T-helper 17 cell (primary cell): ENCODE measurements around the gene ASZ1. TPM values are rescaled to one million over a fixed set of nuclear protein-coding genes. Genes with fewer than 3 reads are reported as not detected.

Experiments
- ATAC-seq: fragments of 150-1000 bp; cut with Tn5 transposase; 2 replicates; pipeline ENCODE4 v1.10.0; 2021; ENCODE audit warnings: mild to moderate bottlenecking, moderate library complexity
- DNase-seq, 3 donors: peaks; one replicate each; pipeline versions ENCODE4 v3.0.0 to v3.0.0-alpha.2; 2020 to 2021
- H3K9me3 ChIP-seq: one replicate; pipeline ENCODE4 v1.7.0; 2013; ENCODE audit warnings: low read length, mild to moderate bottlenecking; ENCODE audit not compliant: control insufficient read depth, poor library complexity, severe bottlenecking
- H3K27ac Mint-ChIP-seq: one replicate; pipeline ENCODE4 v1.8.0; 2022; ENCODE audit warnings: mild to moderate bottlenecking, moderate library complexity, mixed read lengths
- H3K27me3 Mint-ChIP-seq: one replicate; pipeline ENCODE4 v1.8.0; 2022; ENCODE audit warnings: mixed read lengths
- H3K36me3 Mint-ChIP-seq: one replicate; pipeline ENCODE4 v1.8.0; 2022; ENCODE audit warnings: low read depth, mixed read lengths
- H3K4me1 Mint-ChIP-seq: one replicate; pipeline ENCODE4 v1.8.0; 2022; ENCODE audit warnings: mild to moderate bottlenecking, mixed read lengths
- H3K4me3 Mint-ChIP-seq: one replicate; pipeline ENCODE4 v1.8.0; 2022; ENCODE audit warnings: mild to moderate bottlenecking, moderate library complexity, mixed read lengths
- total RNA-seq, 4 donors: library from RNA in 2 of 4; stranded (reverse) in 2 of 4; gene quantifications; one replicate each; pipeline ENCODE4 v1.2.3 and lab custom pipeline; 2022 to 2026

The ASZ1 gene
- total RNA-seq, 2 donors from 2014 or later = not detected

- H3K36me3 Mint-ChIP-seq = no peaks in the 10 kb centered on the region
- H3K9me3 ChIP-seq = no peaks in the 10 kb centered on the region
- no peak overlapping the region for H3K27ac Mint-ChIP-seq
- H3K4me3 Mint-ChIP-seq = no peak overlapping the region
- H3K27me3 Mint-ChIP-seq = no peaks in the 10 kb centered on the region
- DNase-seq (no peak), ATAC-seq (no peak)
- no peaks in the 10 kb centered on the region for H3K4me1 Mint-ChIP-seq
Observed at GRCh38 chr7:117349570-117349969, 77.7 kb downstream of the ASZ1 start.

- H3K9me3 ChIP-seq = no peaks in the 10 kb centered on the region
- Mint-ChIP-seq H3K27me3 (no peaks in the 10 kb centered on the region), H3K4me1 (no peaks in the 10 kb centered on the region), H3K36me3 (no peaks in the 10 kb centered on the region), H3K27ac (no peak overlapping the region), H3K4me3 (no peak overlapping the region)
- DNase-seq (no peak), ATAC-seq (no peak)
Observed at GRCh38 chr7:117347962-117348672, 79.2 kb downstream of the ASZ1 start.

GRCh38 chr7:117347480-117347879 lies 79.8 kb downstream of the ASZ1 start:
- Mint-ChIP-seq H3K36me3 (no peaks in the 10 kb centered on the region), H3K27ac (no peak overlapping the region), H3K27me3 (no peaks in the 10 kb centered on the region), H3K4me1 (no peaks in the 10 kb centered on the region), H3K4me3 (no peak overlapping the region)
- DNase-seq (no peak), ATAC-seq (no peak)
- H3K9me3 ChIP-seq = no peaks in the 10 kb centered on the region

- no peaks in the 10 kb centered on the region for H3K4me1 Mint-ChIP-seq
- H3K9me3 ChIP-seq = no peaks in the 10 kb centered on the region
- ATAC-seq (no peak), DNase-seq (no peak)
- no peak overlapping the region for H3K4me3 Mint-ChIP-seq
- H3K27me3 Mint-ChIP-seq = no peaks in the 10 kb centered on the region
- H3K27ac Mint-ChIP-seq = no peak overlapping the region
- no peaks in the 10 kb centered on the region for H3K36me3 Mint-ChIP-seq
Observed at GRCh38 chr7:117346161-117346560, 81.1 kb downstream of the ASZ1 start.

- Mint-ChIP-seq H3K4me3 (no peak overlapping the region), H3K27me3 (no peaks in the 10 kb centered on the region), H3K4me1 (no peaks in the 10 kb centered on the region), H3K36me3 (no peaks in the 10 kb centered on the region), H3K27ac (no peak overlapping the region)
- DNase-seq (no peak), ATAC-seq (no peak)
- no peaks in the 10 kb centered on the region for H3K9me3 ChIP-seq
Observed at GRCh38 chr7:117338020-117338419, 89.3 kb downstream of the ASZ1 start.

- Mint-ChIP-seq H3K4me3 (no peak overlapping the region), H3K27ac (no peak overlapping the region), H3K36me3 (no peaks in the 10 kb centered on the region), H3K27me3 (no peaks in the 10 kb centered on the region), H3K4me1 (no peaks in the 10 kb centered on the region)
- ATAC-seq = no peak
- no peaks in the 10 kb centered on the region for H3K9me3 ChIP-seq
- DNase-seq = no peak
Observed at GRCh38 chr7:117333168-117333567, 94.1 kb downstream of the ASZ1 start.

GRCh38 chr7:117332031-117332430 lies 95.3 kb downstream of the ASZ1 start:
- no peaks in the 10 kb centered on the region for H3K9me3 ChIP-seq
- Mint-ChIP-seq H3K4me3 (no peak overlapping the region), H3K4me1 (no peaks in the 10 kb centered on the region), H3K27ac (no peak overlapping the region), H3K36me3 (no peaks in the 10 kb centered on the region), H3K27me3 (no peaks in the 10 kb centered on the region)
- ATAC-seq = no peak
- no peak for DNase-seq

GRCh38 chr7:117325836-117326235 lies 101.5 kb downstream of the ASZ1 start:
- Mint-ChIP-seq H3K27ac (no peak overlapping the region), H3K36me3 (peaks cover 3% of the 10 kb centered on the region), H3K4me1 (peaks cover 2% of the 10 kb centered on the region), H3K4me3 (no peak overlapping the region), H3K27me3 (peaks cover 44% of the 10 kb centered on the region)
- no peak for DNase-seq
- ATAC-seq = no peak
- no peaks in the 10 kb centered on the region for H3K9me3 ChIP-seq

GRCh38 chr7:117324960-117325359 lies 102.3 kb downstream of the ASZ1 start:
- Mint-ChIP-seq H3K27ac (no peak overlapping the region), H3K4me1 (peaks cover 2% of the 10 kb centered on the region), H3K4me3 (no peak overlapping the region), H3K36me3 (peaks cover 3% of the 10 kb centered on the region), H3K27me3 (peaks cover 53% of the 10 kb centered on the region)
- DNase-seq = no peak
- H3K9me3 ChIP-seq = no peaks in the 10 kb centered on the region
- ATAC-seq = no peak

- no peak overlapping the region for H3K4me3 Mint-ChIP-seq
- H3K27ac Mint-ChIP-seq = no peak overlapping the region
- ATAC-seq (no peak), DNase-seq (no peak)
- peaks cover 2% of the 10 kb centered on the region for H3K4me1 Mint-ChIP-seq
- peaks cover 55% of the 10 kb centered on the region for H3K27me3 Mint-ChIP-seq
- no peaks in the 10 kb centered on the region for H3K9me3 ChIP-seq
- H3K36me3 Mint-ChIP-seq = peaks cover 3% of the 10 kb centered on the region
Observed at GRCh38 chr7:117323851-117324711, 103.2 kb downstream of the ASZ1 start.

GRCh38 chr7:117323305-117323850 lies 103.9 kb downstream of the ASZ1 start:
- H3K4me3 Mint-ChIP-seq = no peak overlapping the region
- H3K9me3 ChIP-seq = no peaks in the 10 kb centered on the region
- no peak for ATAC-seq
- H3K4me1 Mint-ChIP-seq = peaks cover 2% of the 10 kb centered on the region
- H3K27me3 Mint-ChIP-seq = peaks cover 58% of the 10 kb centered on the region
- H3K27ac Mint-ChIP-seq = no peak overlapping the region
- no peak for DNase-seq
- H3K36me3 Mint-ChIP-seq = peaks cover 3% of the 10 kb centered on the region

- peaks cover 63% of the 10 kb centered on the region for H3K27me3 Mint-ChIP-seq
- no peaks in the 10 kb centered on the region for H3K9me3 ChIP-seq
- no peak for DNase-seq
- no peak within 1 kb of the TSS for H3K27ac Mint-ChIP-seq
- no peak within 1 kb of the TSS for H3K4me3 Mint-ChIP-seq
- H3K36me3 Mint-ChIP-seq = peaks cover 3% of the 10 kb centered on the region
- no peak for ATAC-seq
- peaks cover 2% of the 10 kb centered on the region for H3K4me1 Mint-ChIP-seq
Observed at GRCh38 chr7:117322741-117323304, 104.5 kb downstream of the ASZ1 start, which contains the start of gene WNT2. Gene WNT2 (minus strand): TSS chr7:117323058. CDS start chr7:117322989, 69 bp downstream.

GRCh38 chr7:117320523-117320922 lies 106.8 kb downstream of the ASZ1 start:
- Mint-ChIP-seq H3K4me3 (no peak overlapping the region), H3K27me3 (peaks cover 53% of the 10 kb centered on the region), H3K27ac (no peak overlapping the region), H3K36me3 (peaks cover 3% of the 10 kb centered on the region), H3K4me1 (peaks cover 2% of the 10 kb centered on the region)
- H3K9me3 ChIP-seq = no peaks in the 10 kb centered on the region
- ATAC-seq (no peak), DNase-seq (no peak)
